HG03060 (cell line): ENCODE results near the gene CMTR2.

Experiments used
- ATAC-seq: cut with Tn5 transposase; IDR thresholded peaks from one replicate; pipeline ENCODE4 v1.9.1; 2021; ENCODE audit warnings: low read depth, moderate number of reproducible peaks; ENCODE audit not compliant: unreplicated experiment

Gene CMTR2

DNA sequence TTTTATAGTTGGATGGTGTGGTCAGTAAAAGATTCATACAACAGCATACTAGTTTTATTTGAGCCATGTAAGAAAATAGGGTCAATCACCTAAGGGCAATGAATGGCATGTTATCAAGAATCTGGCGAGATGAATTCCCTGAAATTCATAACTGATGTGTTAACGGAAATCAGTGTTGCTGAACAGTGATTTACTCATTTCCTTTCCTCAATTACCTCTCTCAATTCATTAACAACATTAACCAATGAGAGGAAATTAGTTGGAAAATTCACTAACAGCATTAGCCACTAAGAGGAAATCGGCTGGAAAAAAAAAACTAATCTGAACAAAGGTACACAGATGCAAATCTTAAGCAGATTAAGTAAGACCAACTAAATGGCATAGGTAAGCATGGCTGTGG is 6.3 kb downstream of the CMTR2 start:
- ATAC-seq, result no peak

DNA sequence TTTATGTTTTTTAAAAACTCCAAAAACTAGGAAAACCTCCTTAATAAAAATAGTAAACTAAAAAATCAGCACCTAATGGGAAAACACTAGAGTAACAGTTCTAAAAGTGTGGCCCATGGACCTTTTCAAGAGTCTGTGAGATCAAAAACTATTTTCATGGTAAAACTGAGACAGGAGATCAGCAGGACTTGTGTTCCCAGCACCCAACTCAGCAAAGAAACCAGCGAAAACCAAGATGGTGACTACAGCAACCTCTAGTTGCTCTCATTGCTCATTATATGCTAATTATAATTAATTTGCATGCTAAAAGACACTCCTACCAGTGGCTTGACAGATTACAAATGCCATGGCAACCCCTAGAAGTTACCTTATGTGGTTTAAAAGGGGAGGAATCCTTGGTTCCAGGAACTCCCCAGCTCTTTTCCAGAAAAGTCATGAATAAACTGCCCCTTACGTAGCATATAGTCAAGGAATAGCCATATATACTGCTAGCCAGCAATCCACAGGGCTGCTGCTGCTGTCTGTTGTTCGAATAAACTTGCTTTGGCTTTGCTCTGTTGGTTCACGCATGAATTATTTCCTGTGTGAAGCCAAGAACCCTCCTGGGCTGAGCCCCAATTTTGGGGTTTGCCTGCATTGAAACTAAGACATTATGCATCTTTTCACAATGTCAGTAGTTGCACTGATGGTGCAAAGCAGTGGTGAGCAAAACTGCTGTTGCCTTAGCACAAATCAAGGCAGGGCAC is 12.4 kb downstream of the CMTR2 start:
- no peak for ATAC-seq

DNA sequence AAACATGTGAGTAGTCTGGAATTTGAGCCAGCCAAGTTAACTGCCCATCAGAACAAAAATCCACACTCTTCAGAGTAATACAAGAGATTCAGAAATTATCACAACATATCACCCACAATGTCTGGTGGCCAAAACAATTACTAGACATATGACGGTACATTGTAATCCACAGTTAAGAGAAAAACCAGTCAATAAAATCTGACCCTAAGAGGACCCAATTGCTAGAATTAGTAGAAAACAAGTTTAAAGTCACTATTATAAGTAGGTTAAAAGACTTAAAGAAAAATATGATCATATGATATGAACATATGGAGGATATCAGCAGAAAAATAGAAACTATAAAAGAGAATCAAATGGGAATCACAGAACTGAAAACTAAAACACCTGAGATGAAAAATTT is 15.8 kb downstream of the CMTR2 start:
- no peak for ATAC-seq

DNA sequence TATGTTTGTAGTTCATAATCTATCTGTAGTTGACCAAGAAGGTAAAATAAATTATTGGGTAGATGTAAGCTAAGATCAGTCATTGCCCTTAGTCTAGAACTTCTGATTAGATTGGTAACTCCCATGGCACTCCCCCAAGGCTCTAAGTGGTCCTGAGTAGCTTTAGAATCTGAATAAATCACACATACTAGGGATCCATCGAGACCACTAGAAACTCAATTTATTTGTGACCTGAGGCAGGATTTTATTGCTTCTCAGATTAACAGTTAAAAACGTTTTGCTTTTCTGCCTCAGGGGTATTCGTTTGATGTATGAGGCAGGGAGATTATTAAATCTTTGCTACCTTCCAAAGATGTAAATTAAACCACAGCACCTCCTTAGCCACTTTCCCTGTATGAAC is 24.9 kb downstream of the CMTR2 start:
- no peak for ATAC-seq

DNA sequence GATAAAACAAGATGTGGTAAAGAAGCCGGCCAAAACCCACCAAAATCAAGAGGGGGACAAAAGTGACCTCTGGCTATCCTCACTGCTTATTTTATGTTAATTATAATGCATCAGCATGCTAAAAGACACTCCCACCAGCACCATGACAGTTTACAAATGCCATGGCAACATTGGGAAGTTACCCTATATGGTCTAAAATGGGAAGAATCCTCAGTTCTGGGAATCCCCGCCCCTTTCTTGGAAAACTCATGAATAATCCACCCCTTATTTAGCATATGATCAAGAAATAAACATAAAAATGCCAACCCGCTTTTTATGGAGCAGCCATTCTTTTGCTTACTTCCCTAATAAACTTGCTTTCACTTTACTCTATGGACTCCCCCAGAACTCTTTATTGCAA is 25.6 kb downstream of the CMTR2 start:
- no peak for ATAC-seq

DNA sequence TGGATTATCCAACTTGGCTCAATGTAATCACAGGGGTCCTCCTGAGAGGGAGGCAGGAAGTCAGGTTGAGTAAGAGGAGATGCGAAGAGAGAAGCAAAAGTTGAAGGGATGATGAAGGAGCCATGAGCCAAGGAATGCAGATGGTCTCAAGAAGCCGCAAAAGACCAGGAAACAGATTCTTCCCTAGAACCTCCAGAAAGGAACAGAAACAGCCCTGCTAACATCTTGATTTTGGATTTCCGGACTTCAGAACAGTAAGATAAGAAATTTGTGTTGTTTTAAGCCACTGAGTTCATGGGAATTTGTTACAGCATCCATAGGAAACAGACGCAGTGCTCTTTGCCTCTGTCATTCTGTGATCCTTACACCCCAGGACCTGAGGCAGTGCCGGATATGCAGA is 26.8 kb downstream of the CMTR2 start:
- ATAC-seq, result no peak

DNA sequence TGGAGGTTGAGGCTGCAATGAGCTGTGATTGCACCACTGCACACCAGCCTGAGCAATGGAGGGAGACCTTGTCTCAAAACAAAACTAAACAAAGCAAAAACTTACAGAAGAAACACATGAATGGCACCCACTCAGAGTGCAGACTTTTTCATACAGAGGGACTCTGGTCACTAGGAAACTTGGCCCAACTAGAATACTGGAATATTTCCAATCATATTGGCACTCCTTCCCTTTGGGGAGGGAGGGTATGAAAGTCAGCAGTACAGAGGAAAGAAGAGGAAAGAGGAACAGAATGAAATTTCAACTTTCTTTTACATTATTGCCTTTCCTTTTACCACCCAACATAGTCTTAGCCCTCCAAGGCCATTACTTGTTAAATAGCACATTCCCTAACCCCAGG is 28.2 kb downstream of the CMTR2 start:
- no peak for ATAC-seq

DNA sequence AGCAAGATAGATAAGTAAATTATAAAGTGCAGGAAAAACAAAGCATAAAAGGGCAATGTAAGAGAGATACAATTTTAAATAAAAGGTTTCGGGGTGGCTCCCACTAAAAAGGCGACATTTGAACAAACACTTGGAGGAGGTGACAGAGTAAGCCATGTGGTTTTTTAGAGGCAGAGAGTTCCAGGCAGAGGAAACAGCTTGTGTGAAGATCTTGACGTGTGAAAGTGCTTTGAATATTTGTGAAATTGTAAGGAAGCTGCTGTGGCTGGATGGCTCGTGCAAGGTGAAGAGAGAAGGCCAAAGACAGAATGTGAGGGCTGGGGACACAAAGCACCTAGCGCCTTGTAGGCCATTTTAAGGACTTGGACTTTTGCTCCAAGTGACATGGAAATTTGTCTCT is 30.1 kb downstream of the CMTR2 start:
- no peak for ATAC-seq

DNA sequence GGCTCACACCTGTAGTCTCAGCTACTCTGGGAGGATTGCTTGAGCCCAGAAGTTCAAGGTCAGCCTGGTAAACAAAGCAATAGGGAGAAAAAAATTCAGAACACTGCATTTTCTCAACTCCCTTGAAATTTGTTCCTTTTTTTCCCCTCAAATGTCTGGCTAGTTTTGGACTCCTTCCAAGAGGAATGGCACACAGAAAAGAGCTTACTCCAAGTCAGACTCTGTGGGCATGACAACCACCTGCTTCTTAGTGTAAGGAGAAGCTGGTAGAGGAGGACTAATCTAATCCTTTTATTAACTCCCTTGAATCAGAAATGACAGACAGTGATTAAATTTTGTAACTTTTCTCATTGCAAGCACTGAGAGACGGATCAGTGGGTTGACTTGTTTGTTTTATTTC is 30.8 kb downstream of the CMTR2 start:
- ATAC-seq, result no peak

DNA sequence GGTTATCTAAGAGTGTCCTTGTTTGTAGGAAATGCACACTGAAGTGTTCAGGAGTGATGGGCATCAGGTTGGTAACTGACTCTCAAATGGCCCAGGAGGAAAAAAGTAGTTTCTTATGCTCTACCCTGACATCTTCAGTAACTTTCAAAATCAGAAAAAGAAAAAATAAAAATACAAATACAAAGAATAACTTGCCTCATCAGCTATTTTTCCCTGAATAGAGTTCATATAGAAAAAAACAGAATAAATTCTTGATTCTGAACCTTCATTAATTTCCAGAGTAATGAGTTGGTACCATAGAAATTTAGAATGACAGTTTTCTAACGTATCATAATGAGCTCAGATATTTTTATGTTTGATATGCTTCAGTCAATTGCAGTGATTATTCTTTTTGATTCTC is 31.4 kb downstream of the CMTR2 start:
- ATAC-seq, result no peak

DNA sequence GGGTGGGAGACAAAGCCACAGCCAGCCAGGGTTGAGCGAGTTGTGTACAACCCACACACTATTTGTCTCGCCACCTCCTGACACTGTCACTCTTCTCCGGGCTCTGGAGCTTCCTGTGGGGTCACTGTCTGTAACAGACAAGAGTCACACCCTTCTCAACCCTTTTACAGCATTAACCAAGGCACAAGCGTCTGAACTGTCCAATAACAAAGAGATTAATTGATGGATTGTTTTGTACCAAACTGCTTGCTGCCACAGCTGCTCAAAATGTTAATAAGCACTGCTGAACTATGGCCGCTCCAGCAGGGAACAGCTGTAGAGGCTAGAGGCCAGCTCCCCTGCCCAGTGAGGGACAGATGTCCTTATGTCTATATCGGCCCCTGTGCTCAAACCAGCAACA is 33.5 kb downstream of the CMTR2 start:
- no peak for ATAC-seq

DNA sequence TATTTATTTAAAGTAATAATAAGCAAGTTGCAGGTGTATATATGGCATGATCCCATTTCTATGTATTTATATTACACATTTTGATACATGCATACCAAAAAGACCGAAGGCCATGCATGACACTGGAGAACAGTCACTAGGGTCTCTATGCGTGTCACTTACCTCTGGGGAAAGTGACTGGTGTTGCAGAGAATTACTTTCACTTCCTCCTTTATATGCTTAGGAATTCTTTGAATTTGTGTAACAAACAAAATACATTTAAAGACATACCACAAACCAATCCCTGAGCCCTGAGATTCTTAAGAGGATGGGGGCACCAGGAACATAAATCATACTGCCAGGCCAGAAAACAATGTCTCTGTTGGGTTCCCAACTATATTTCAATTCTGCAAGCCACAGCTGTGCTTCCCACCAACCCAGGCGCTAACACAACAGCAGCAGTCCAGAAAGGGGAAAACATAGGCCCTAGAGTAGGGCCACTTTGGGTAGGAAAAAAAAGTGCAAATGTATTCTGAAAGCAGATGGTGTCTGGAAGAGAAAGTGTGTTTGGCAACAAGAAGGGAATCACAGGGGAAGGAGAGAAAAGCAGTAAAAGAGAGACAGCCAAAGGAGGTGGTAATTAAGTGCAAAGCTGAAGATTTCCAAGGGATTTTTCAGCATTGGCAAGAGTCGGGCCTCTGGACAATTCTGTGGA is 34.2 kb downstream of the CMTR2 start:
- no peak for ATAC-seq

DNA sequence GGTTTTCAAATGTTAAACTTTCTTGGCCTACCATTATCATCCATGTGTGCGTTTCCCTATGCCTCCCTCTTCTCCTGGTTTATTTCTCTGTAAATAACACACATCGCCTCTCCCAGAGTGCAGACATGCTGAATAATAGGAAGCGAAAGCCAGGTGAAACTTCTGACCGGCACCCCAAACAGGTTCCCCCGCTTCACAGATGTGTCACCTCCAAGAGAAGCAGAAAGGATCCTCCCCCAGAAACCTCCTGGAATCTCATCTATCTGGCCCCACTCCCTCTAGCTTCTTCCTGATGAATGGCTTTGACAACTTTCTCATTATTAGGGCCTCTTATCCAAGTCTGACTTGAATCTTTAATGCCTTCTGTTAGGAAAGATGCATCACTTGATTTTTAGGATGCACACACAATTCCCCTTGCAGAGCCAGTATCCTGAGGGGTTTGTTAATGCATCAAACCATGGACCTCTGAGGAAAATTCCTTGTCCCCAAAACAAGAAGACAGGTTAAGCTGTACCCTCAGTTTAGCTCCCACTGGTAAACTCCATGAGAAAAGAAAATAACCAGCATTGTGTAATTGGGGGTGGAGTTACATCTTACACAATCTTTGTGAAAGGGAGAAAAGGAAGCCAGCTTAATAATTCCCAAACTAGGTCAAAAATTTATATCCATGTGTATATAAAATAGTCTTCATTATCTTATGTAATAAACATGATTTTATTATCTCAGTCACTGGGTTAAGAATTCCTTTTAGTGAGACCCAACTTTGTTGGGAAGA is 38.6 kb downstream of the CMTR2 start:
- ATAC-seq, result no peak

DNA sequence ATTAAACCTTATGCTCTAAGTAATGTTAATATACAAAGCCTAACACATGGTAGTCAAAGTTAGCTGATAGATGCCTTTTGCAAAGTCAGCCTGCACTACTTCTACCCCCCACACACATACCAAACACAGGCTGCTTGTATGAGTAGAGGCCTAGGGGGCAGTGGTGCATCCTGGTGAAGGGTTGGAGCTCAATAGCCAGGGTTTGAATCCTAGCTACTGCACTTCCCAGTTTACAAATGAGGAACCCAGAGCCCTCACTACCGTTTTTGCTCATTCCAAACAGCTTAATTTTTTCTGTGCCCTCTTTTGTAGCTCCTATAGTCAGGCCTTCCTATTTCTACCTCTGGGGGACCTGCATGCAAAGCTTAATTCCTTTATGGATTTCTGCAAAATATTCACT is 39.8 kb downstream of the CMTR2 start:
- no peak for ATAC-seq

DNA sequence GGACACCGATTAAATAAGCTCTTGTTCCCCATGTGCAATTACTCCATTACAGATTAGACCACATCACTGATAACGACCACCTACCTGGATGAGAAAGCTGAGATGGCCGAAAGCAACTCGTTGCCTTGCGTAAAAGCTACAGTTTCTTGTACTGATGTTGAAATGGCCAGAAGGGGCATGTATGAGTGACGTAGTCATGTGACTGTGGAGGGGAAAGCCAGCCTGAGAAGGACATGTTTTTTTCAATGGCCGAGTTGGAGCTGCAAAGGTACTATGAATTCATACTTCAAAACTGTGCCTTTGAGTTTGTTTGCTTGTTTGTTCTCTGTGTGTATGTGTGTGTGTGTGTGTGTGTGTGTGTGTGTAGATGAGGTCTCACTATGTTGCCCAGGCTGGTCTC is 41.7 kb downstream of the CMTR2 start:
- no peak for ATAC-seq

DNA sequence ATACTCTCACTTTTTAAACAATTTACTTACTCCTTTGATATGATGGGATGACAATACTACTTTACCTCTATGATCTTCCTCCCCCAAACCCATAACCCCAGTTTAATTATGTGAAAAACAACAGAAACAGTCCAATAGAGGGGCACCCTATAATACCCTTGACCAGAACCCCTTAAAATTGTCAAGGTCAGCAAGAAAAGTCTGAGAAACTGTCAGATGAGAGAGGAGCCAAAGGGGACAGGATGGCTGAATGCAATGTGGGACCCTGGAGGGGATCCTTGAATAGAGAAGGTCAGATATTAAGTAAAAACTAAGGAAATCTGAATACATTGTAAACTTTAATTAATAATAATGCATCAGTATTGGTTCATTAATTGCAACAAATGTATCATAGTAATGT is 42.9 kb downstream of the CMTR2 start:
- no peak for ATAC-seq

DNA sequence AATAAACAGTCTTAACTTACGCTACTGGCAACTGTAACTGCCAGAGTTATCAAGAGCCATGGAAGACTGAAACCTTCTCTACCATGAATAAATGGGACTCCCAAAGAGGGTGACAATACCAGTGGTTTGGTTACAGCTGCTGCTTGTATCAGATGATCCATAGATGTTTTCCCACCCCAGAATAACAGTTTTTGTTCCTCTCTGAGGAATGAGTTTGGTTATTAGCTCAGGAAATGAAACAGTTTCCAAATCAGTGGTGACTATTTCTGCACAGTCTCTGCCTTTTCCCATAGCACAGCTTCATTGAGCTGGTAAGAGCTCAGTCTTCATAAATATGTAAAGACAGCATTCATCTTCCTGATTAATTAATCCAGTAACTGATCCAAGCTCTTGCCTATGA is 44.7 kb downstream of the CMTR2 start:
- ATAC-seq, result no peak

DNA sequence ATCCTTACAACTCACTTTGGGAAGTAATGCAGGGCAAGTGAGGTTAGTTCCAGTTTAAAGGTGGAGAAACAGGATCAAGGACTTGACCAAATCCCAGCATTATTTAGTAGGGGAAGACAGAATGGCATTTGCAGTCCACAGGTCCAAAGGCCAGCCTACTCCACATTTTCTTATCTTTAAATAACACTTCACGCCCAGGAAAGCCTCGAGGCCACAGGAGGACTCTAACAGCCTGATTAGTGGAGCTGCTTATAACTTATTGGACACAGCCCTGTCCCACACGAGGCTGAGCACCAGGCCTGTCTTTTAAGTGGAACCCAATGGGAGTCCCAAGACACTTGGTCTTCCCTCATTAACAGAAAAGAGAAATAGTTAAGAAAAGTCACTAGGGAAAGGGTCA is 46.6 kb downstream of the CMTR2 start:
- ATAC-seq, result no peak

DNA sequence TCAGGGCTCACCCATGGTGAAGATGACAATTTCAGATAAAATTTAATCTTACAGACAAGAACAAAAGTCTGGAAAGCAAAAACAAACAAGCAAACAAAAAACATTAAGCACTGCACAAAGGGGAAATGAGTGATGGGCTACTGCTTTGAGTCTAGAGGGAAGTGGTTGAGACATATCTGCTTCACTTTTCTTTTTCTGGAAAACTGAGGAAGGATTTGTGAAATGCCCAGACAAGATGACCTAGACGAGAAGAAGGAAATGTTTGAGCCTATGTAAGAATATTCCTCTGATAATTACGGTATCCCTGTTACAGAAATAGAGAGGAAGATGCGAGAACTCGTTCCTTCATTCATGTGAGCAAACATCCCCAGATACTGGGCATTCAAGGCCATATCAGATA is 47.2 kb downstream of the CMTR2 start:
- ATAC-seq, result no peak
